Epithelial cell of esophagus (primary cell): Measurements from ENCODE around the gene CPED1.

Source experiments
- DNase-seq: peaks from one replicate; pipeline ENCODE4 v3.0.0; 2010; ENCODE audit warnings: low read depth
- H3K4me3 ChIP-seq: 2 replicates; pipeline ENCODE4 v1.5.1; 2011; ENCODE audit warnings: mild to moderate bottlenecking, low read length, control low read depth
- CTCF ChIP-seq: IDR thresholded peaks from 2 replicates; pipeline ENCODE4 v1.5.1; 2011; ENCODE audit warnings: low read depth, mild to moderate bottlenecking, low read length, control low read depth, inconsistent platforms; ENCODE audit not compliant: insufficient read depth; ENCODE audit errors: missing control alignments

CPED1 gene

GRCh38 chr7:121101083-121101482, 112.6 kb downstream of the CPED1 start:
- no peak overlapping the region for H3K4me3 ChIP-seq
- no peak for TF ChIP-seq CTCF
- DNase-seq, result no peak

GRCh38 chr7:121101621-121102020, 113.1 kb downstream of the CPED1 start:
- TF ChIP-seq CTCF, result no peak
- H3K4me3 ChIP-seq, result no peak overlapping the region
- DNase-seq, result no peak

- DNase-seq, result peak; percentile 58
- H3K4me3 ChIP-seq, result no peak overlapping the region
- no peak for TF ChIP-seq CTCF
Measured at GRCh38 chr7:121102619-121103018, 114.1 kb downstream of the CPED1 start.

- no peak for TF ChIP-seq CTCF
Measured at GRCh38 chr7:121103086-121103485, 114.6 kb downstream of the CPED1 start.

GRCh38 chr7:121103579-121103978, 115.1 kb downstream of the CPED1 start:
- TF ChIP-seq CTCF, result no peak
- no peak for DNase-seq
- no peak overlapping the region for H3K4me3 ChIP-seq

More at GRCh38 chr7:121103086-121103485, 114.6 kb downstream of the CPED1 start:
- DNase-seq, result no peak
- H3K4me3 ChIP-seq, result no peak overlapping the region

- no peak for DNase-seq
- no peak overlapping the region for H3K4me3 ChIP-seq
- no peak for TF ChIP-seq CTCF
Measured at GRCh38 chr7:121105262-121105661, 116.8 kb downstream of the CPED1 start.

GRCh38 chr7:121107923-121108498, 119.5 kb downstream of the CPED1 start:
- no peak overlapping the region for H3K4me3 ChIP-seq
- TF ChIP-seq CTCF, result peak; percentile 77
- peak; percentile 67 for DNase-seq
